A549 (cell line): ENCODE results near the gene TAOK3.

Source experiments
- BHLHE40 ChIP-seq: IDR thresholded peaks from 2 replicates; pipeline ENCODE4 v1.6.1; 2012; ENCODE audit warnings: low read depth, low read length, inconsistent platforms
- CTCF ChIP-seq: fragments of >200 bp; sonication (Bioruptor Twin); formaldehyde crosslinking; IDR thresholded peaks from 3 replicates; pipeline ENCODE4 v1.5.1; 2016
- EP300 ChIP-seq, 2 experiments: fragments of >200 bp; sonication (Bioruptor Twin); formaldehyde crosslinking; IDR thresholded peaks; 2 replicates in 1 of 2; 3 replicates in 1 of 2; pipeline ENCODE4 v1.6.1; 2016 to 2017
- HMGXB4 ChIP-seq: fragments of 250-450 bp; sonication (Bioruptor Pico); IDR thresholded peaks from 2 replicates; pipeline ENCODE4 v1.5.0; 2021; ENCODE audit warnings: mild to moderate bottlenecking, moderate library complexity, borderline replicate concordance
- JUNB ChIP-seq: fragments of >200 bp; sonication (Bioruptor Twin); formaldehyde crosslinking; IDR thresholded peaks from 2 replicates; pipeline ENCODE4 v1.6.1; 2016
- MAFK ChIP-seq: fragments of 450-650 bp; IDR thresholded peaks from 2 replicates; pipeline ENCODE4 v1.6.1; 2014; ENCODE audit not compliant: partially characterized antibody
- NR3C1 ChIP-seq: fragments of >200 bp; sonication (Bioruptor Twin); formaldehyde crosslinking; IDR thresholded peaks from 3 replicates; pipeline ENCODE4 v1.6.1; 2017
- RCOR1 ChIP-seq: fragments of 150-350 bp; IDR thresholded peaks from 2 replicates; pipeline ENCODE4 v1.6.1; 2014; ENCODE audit warnings: antibody characterized with exemption, low read length, low read depth
- TF ChIP-seq, protein P1 (sequence below): fragments of 450-650 bp; IDR thresholded peaks from 2 replicates; pipeline ENCODE4 v1.6.1; 2014; ENCODE audit warnings: antibody characterized with exemption
- TF ChIP-seq, protein P2 (sequence below): IDR thresholded peaks from 2 replicates; pipeline ENCODE4 v1.6.1; 2012

GRCh38 chr12:118353721-118354120 is 19.0 kb downstream of the TAOK3 start:
- TF ChIP-seq HMGXB4, result no peak
- TF ChIP-seq CTCF, result no peak
- no peak for TF ChIP-seq JUNB
- TF ChIP-seq, protein P1, sequence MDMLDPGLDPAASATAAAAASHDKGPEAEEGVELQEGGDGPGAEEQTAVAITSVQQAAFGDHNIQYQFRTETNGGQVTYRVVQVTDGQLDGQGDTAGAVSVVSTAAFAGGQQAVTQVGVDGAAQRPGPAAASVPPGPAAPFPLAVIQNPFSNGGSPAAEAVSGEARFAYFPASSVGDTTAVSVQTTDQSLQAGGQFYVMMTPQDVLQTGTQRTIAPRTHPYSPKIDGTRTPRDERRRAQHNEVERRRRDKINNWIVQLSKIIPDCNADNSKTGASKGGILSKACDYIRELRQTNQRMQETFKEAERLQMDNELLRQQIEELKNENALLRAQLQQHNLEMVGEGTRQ, result no peak
- no peak for TF ChIP-seq RCOR1
- no peak for TF ChIP-seq MAFK
- TF ChIP-seq, protein P2, sequence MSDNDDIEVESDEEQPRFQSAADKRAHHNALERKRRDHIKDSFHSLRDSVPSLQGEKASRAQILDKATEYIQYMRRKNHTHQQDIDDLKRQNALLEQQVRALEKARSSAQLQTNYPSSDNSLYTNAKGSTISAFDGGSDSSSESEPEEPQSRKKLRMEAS, result no peak
- no peak for TF ChIP-seq BHLHE40
- TF ChIP-seq EP300 (IDR thresholded peaks at IDR 0.05), result no peak
- no peak for TF ChIP-seq NR3C1
